ENCODE data around the gene ORC4. TPM values are rescaled to one million over a fixed set of nuclear protein-coding genes. Genes with fewer than 3 reads are reported as not detected.

The ORC4 gene
- polyA plus RNA-seq, 1 donor from 2014 or later = 261 TPM

DNA sequence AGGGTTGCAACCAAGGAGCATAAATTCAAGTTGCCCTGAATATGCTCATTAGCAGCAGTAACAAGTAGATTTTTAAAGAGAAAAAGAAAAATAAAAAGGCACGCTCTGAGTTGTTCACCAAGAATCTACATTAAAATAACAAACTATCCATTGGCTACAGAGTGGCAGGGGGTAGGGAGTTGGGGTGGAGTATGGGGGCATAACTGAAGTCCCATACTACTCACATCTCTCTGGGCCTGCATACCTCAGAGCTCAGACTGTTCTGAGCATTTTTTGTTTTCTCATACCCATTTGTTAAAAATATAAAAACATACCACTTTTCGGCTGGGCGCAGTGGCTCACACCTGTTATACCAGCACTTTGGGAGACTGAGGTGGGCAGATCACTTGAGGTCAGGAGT, 31.4 kb downstream of the ORC4 start:
- no peak for TF ChIP-seq EZH2 (IDR thresholded peaks at IDR 0.05; ENCODE audit: borderline replicate concordance, insufficient read depth, low read length, poor library complexity, severe bottlenecking)
- no peak for TF ChIP-seq EP300 (conservative IDR thresholded peaks at IDR 0.05; ENCODE audit: poor library complexity, severe bottlenecking)
- TF ChIP-seq SMC3 (conservative IDR thresholded peaks at IDR 0.05; ENCODE audit: poor library complexity) = no peak
- TF ChIP-seq, protein P1, sequence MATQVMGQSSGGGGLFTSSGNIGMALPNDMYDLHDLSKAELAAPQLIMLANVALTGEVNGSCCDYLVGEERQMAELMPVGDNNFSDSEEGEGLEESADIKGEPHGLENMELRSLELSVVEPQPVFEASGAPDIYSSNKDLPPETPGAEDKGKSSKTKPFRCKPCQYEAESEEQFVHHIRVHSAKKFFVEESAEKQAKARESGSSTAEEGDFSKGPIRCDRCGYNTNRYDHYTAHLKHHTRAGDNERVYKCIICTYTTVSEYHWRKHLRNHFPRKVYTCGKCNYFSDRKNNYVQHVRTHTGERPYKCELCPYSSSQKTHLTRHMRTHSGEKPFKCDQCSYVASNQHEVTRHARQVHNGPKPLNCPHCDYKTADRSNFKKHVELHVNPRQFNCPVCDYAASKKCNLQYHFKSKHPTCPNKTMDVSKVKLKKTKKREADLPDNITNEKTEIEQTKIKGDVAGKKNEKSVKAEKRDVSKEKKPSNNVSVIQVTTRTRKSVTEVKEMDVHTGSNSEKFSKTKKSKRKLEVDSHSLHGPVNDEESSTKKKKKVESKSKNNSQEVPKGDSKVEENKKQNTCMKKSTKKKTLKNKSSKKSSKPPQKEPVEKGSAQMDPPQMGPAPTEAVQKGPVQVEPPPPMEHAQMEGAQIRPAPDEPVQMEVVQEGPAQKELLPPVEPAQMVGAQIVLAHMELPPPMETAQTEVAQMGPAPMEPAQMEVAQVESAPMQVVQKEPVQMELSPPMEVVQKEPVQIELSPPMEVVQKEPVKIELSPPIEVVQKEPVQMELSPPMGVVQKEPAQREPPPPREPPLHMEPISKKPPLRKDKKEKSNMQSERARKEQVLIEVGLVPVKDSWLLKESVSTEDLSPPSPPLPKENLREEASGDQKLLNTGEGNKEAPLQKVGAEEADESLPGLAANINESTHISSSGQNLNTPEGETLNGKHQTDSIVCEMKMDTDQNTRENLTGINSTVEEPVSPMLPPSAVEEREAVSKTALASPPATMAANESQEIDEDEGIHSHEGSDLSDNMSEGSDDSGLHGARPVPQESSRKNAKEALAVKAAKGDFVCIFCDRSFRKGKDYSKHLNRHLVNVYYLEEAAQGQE (IDR thresholded peaks at IDR 0.05; ENCODE audit: borderline replicate concordance) = no peak
- no peaks in the 10 kb centered on the region for H3K27me3 ChIP-seq (ENCODE audit: insufficient read depth, low read depth, low read length)
- no peak overlapping the region for H3K4me2 ChIP-seq (ENCODE audit: low read length)
- no peak overlapping the region for H3K4me3 ChIP-seq (ENCODE audit: low read length)
- H3K9me3 ChIP-seq (ENCODE audit: low read length) = no peaks in the 10 kb centered on the region
- no peaks in the 10 kb centered on the region for H3F3A ChIP-seq (ENCODE audit: insufficient read depth, low read length, poor library complexity, severe bottlenecking)
- no peak overlapping the region for H3K9ac ChIP-seq (ENCODE audit: low read length)
- H3K9me2 ChIP-seq (ENCODE audit: insufficient read depth, low read length) = no peaks in the 10 kb centered on the region
- H3K27ac ChIP-seq (ENCODE audit: low read length) = no peak overlapping the region
- H3K79me2 ChIP-seq (replicated peaks; ENCODE audit: insufficient read depth, low read length) = peaks cover 69% of the 10 kb centered on the region
- H3K36me3 ChIP-seq (ENCODE audit: insufficient read depth, low read length) = no peaks in the 10 kb centered on the region
- H2AFZ ChIP-seq (ENCODE audit: low read depth, low read length) = no peak overlapping the region
- no peaks in the 10 kb centered on the region for H4K20me1 ChIP-seq (ENCODE audit: insufficient read depth)

DNA sequence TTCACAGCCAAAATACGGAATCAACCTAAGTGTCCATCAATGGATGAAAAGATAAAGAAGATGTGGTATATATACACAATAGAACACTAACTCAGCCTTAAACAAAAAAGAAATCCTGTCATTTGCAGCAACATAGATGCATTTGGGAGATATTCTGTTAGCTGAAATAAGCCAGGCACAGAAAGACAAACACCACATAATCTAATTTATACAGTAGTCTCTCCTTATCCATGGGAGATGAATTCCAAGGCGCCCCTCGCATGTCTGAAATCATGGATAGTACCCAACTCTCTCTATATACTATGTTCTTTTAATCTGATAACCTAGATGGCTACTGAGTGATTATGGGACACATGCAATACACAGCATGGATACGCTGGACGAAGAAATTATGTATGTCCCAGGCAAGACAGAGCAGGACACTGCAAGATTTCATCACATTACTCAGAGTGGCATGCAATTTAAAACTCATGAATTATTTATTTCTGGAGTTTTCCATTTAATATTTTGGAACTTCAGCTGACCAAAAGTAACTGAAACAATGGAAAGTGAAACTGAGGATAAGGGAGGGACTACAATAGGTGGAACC, 39.5 kb downstream of the ORC4 start:
- Histone ChIP-seq H3F3A (ENCODE audit: insufficient read depth, low read length, poor library complexity, severe bottlenecking) (no peaks in the 10 kb centered on the region), H3K79me2 (replicated peaks; ENCODE audit: insufficient read depth, low read length) (peaks cover 83% of the 10 kb centered on the region), H2AFZ (ENCODE audit: low read depth, low read length) (no peak overlapping the region), H3K9me2 (ENCODE audit: insufficient read depth, low read length) (no peaks in the 10 kb centered on the region), H3K27ac (ENCODE audit: low read length) (no peak overlapping the region), H3K4me2 (ENCODE audit: low read length) (no peak overlapping the region), H3K4me3 (ENCODE audit: low read length) (no peak overlapping the region), H3K9me3 (ENCODE audit: low read length) (no peaks in the 10 kb centered on the region), H3K27me3 (ENCODE audit: insufficient read depth, low read depth, low read length) (no peaks in the 10 kb centered on the region), H3K9ac (ENCODE audit: low read length) (no peak overlapping the region), H3K36me3 (ENCODE audit: insufficient read depth, low read length) (peaks cover 3% of the 10 kb centered on the region), H4K20me1 (ENCODE audit: insufficient read depth) (no peaks in the 10 kb centered on the region)
- TF ChIP-seq SMC3 (conservative IDR thresholded peaks at IDR 0.05; ENCODE audit: poor library complexity) = no peak
- TF ChIP-seq RAD21 (conservative IDR thresholded peaks at IDR 0.05) = no peak
- TF ChIP-seq EP300 (conservative IDR thresholded peaks at IDR 0.05; ENCODE audit: poor library complexity, severe bottlenecking) = no peak
- TF ChIP-seq, protein P1 (IDR thresholded peaks at IDR 0.05; ENCODE audit: borderline replicate concordance) = no peak
- TF ChIP-seq POLR2AphosphoS5 (IDR thresholded peaks at IDR 0.05) = no peak
- no peak for TF ChIP-seq MXI1 (conservative IDR thresholded peaks at IDR 0.05; ENCODE audit: poor library complexity, severe bottlenecking)
- no peak for TF ChIP-seq TAF1 (IDR thresholded peaks at IDR 0.05; ENCODE audit: low read depth)
- TF ChIP-seq, protein P2, sequence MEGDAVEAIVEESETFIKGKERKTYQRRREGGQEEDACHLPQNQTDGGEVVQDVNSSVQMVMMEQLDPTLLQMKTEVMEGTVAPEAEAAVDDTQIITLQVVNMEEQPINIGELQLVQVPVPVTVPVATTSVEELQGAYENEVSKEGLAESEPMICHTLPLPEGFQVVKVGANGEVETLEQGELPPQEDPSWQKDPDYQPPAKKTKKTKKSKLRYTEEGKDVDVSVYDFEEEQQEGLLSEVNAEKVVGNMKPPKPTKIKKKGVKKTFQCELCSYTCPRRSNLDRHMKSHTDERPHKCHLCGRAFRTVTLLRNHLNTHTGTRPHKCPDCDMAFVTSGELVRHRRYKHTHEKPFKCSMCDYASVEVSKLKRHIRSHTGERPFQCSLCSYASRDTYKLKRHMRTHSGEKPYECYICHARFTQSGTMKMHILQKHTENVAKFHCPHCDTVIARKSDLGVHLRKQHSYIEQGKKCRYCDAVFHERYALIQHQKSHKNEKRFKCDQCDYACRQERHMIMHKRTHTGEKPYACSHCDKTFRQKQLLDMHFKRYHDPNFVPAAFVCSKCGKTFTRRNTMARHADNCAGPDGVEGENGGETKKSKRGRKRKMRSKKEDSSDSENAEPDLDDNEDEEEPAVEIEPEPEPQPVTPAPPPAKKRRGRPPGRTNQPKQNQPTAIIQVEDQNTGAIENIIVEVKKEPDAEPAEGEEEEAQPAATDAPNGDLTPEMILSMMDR (IDR thresholded peaks at IDR 0.05; ENCODE audit: poor library complexity, severe bottlenecking) = no peak
- no peak for TF ChIP-seq EZH2 (IDR thresholded peaks at IDR 0.05; ENCODE audit: borderline replicate concordance, insufficient read depth, low read length, poor library complexity, severe bottlenecking)
